HepG2 (cell line): ENCODE measurements around the gene AQP6. TPM values are rescaled to one million over a fixed set of nuclear protein-coding genes. Genes with fewer than 3 reads are reported as not detected.

Experiments
- ATAC-seq: fragments of 200-7000 bp; cut with Tn5 transposase; 3 replicates; pipeline ENCODE4 v1.9.1; 2020; ENCODE audit warnings: mild to moderate bottlenecking, moderate library complexity
- BruUV-seq: library from RNA; stranded (reverse); fragments of 400-500 nt; replicated peaks from 2 replicates; lab custom pipeline; 2021; lab: Mats Ljungman, UMichigan
- CTCF ChIA-PET: fragments of 300-600 bp; formaldehyde crosslinking; extraction: SDS; loops from one replicate; lab custom pipeline; 2021; ENCODE audit warnings: low total read pairs, inconsistent platforms, low intra/inter-chr PET ratio; lab: Yijun Ruan, JAX
- POLR2A ChIA-PET: fragments of 350-600 bp; sonication (Branson Sonifier 250); formaldehyde crosslinking; loops from one replicate; lab custom pipeline; 2020; ENCODE audit warnings: antibody characterized with exemption, inconsistent platforms; lab: Yijun Ruan, JAX
- DNase-seq: peaks from one replicate; pipeline ENCODE4 v3.0.0-alpha.2; 2015; ENCODE audit warnings: low spot score
- FAIRE-seq: peaks from 3 replicates; lab custom pipeline; 2011; peaks lifted over from hg19 to GRCh38; lab: Jason Lieb, UNC
- H2AFZ ChIP-seq: one replicate; pipeline ENCODE4 v1.6.1; 2011; ENCODE audit warnings: low read length, inconsistent platforms
- H3K27ac ChIP-seq: fragments of 300-600 bp; 3 replicates; pipeline ENCODE4 v1.8.0; 2011; ENCODE audit warnings: mixed run types, mild to moderate bottlenecking, mixed read lengths, low read length, inconsistent platforms; ENCODE audit not compliant: insufficient read depth; ENCODE audit errors: extremely low read length
- H3K27me3 ChIP-seq, 2 experiments: fragments of 200-600 bp in 1 of 2; 2 replicates in 1 of 2; 3 replicates in 1 of 2; pipeline versions ENCODE4 v1.6.0 to v1.8.0; 2011; ENCODE audit warnings: low read length in 2 of 2, mild to moderate bottlenecking in 2 of 2, moderate library complexity in 2 of 2, inconsistent platforms in 1 of 2; ENCODE audit not compliant: insufficient read depth in 2 of 2, control insufficient read depth in 1 of 2
- H3K36me3 ChIP-seq, 2 experiments: fragments of 200-600 bp in 1 of 2; replicated peaks in 1 of 2; 2 replicates in 1 of 2; 3 replicates in 1 of 2; pipeline versions ENCODE4 v1.5.1 to v1.8.0; 2011; ENCODE audit warnings: low read length in 2 of 2, inconsistent platforms in 1 of 2; ENCODE audit not compliant: insufficient read depth in 2 of 2, control insufficient read depth in 1 of 2
- H3K4me1 ChIP-seq: 2 replicates; pipeline ENCODE4 v1.5.1; 2012; ENCODE audit warnings: low read length, inconsistent platforms; ENCODE audit not compliant: insufficient read depth
- H3K4me2 ChIP-seq: 2 replicates; pipeline ENCODE4 v1.6.0; 2011; ENCODE audit warnings: low read depth, low read length, inconsistent platforms
- H3K4me3 ChIP-seq, 3 experiments: fragments of 200-600 bp in 1 of 3; sonication (generic), shearing (Covaris generic) in 1 of 3; replicated peaks in 1 of 3; 2 replicates each; pipeline ENCODE4 v1.5.1; 2011 to 2016; ENCODE audit warnings: low read length in 3 of 3, inconsistent platforms in 2 of 3, low read depth in 2 of 3, mild to moderate bottlenecking in 2 of 3, control low read depth in 1 of 3, mixed read lengths in 1 of 3; ENCODE audit not compliant: insufficient read depth in 1 of 3
- H3K79me2 ChIP-seq: one replicate; pipeline ENCODE4 v1.6.1; 2011; ENCODE audit warnings: low read length, inconsistent platforms; ENCODE audit not compliant: insufficient read depth
- H3K9ac ChIP-seq: 2 replicates; pipeline ENCODE4 v1.6.0; 2011; ENCODE audit warnings: mild to moderate bottlenecking, low read depth, low read length, inconsistent platforms; ENCODE audit not compliant: insufficient read depth
- H3K9me3 ChIP-seq: 2 replicates; pipeline ENCODE4 v1.5.1; 2012; ENCODE audit warnings: mild to moderate bottlenecking, low read length
- H4K20me1 ChIP-seq: 2 replicates; pipeline ENCODE4 v1.6.0; 2011; ENCODE audit warnings: inconsistent platforms, mild to moderate bottlenecking, low read length, moderate library complexity; ENCODE audit not compliant: insufficient read depth
- HNRNPLL ChIP-seq: fragments of 200-400 bp; formaldehyde crosslinking; IDR thresholded peaks from 2 replicates; pipeline ENCODE4 v1.6.1; 2017; ENCODE audit warnings: mild to moderate bottlenecking, low read depth, low read length; ENCODE audit not compliant: poor library complexity, severe bottlenecking
- MNT ChIP-seq: fragments of 450-650 bp; IDR thresholded peaks from 2 replicates; pipeline ENCODE4 v1.6.1; 2016
- NFE2L1 ChIP-seq: sonication (generic); formaldehyde crosslinking; IDR thresholded peaks from 2 replicates; pipeline ENCODE4 v1.4.0; 2020; ENCODE audit warnings: missing genetic modification reagents, mild to moderate bottlenecking, borderline replicate concordance
- RFX3 ChIP-seq: IDR thresholded peaks from 2 replicates; pipeline ENCODE4 v1.6.1; 2016; ENCODE audit warnings: missing biosample characterization, missing genetic modification reagents
- SOX13 ChIP-seq, 3 experiments: fragments of 450-650 bp in 1 of 3; sonication (generic) in 1 of 3; formaldehyde crosslinking in 1 of 3; IDR thresholded peaks in 2 of 3; conservative IDR thresholded peaks in 1 of 3; 2 replicates each; pipeline versions ENCODE4 v1.5.0 to v1.6.1; 2016 to 2020; ENCODE audit warnings: antibody characterized with exemption in 1 of 3, mild to moderate bottlenecking in 1 of 3, missing compliant biosample characterization in 1 of 3, missing genetic modification reagents in 1 of 3, moderate library complexity in 1 of 3
- ZMYM4 ChIP-seq: sonication (generic); formaldehyde crosslinking; IDR thresholded peaks from 2 replicates; pipeline ENCODE4 v1.8.1; 2023; ENCODE audit warnings: mild to moderate bottlenecking, missing genetic modification reagents
- ZNF224 ChIP-seq: sonication (generic); formaldehyde crosslinking; IDR thresholded peaks from 2 replicates; pipeline ENCODE4 v1.5.0; 2020; ENCODE audit warnings: mild to moderate bottlenecking, missing genetic modification reagents
- ZNF709 ChIP-seq: sonication (generic); formaldehyde crosslinking; IDR thresholded peaks from 2 replicates; pipeline ENCODE4 v1.5.0; 2020; ENCODE audit warnings: mild to moderate bottlenecking, missing genetic modification reagents
- WGBS: methylation state at CpG from one replicate; pipeline ENCODE4 v1.1.6; 2017; ENCODE audit warnings: low lambda C conversion rate; 5-methylcytosine and 5-hydroxymethylcytosine counted together
- in situ Hi-C: cut with HindIII; loops from 2 replicates; pipeline ENCODE4 v1.10.0; 2017; ENCODE audit warnings: low pct_unique_long_range_greater_than_20kb; ENCODE audit not compliant: extremely low pct_ligation_motif_present
- intact Hi-C: fragments of 100-400 bp; cut with micrococcal nuclease; formaldehyde crosslinking; loops from one replicate; pipeline ENCODE4 v1.10.0; 2022; ENCODE audit not compliant: unreplicated experiment
- polyA plus RNA-seq, 8 experiments: library from polyadenylated mRNA; depleted of rRNA in 3 of 8; stranded (reverse) in 7 of 8; unstranded in 1 of 8; fragments of >200 nt; fragmentation: Illumina TruSeq in 4 of 8; extraction: Trizol in 4 of 8; gene quantifications; 2 replicates each; pipeline versions ENCODE4 v1.2.1 to v1.2.3, GENCODE V29; 2011 to 2016; ENCODE audit warnings: low read depth in 4 of 8, missing spikeins in 1 of 8, mixed read lengths in 1 of 8; ENCODE audit not compliant: insufficient read depth in 1 of 8
- total RNA-seq, 5 experiments: library from RNA; depleted of rRNA; stranded (reverse); fragments of >200 nt; fragmentation: Illumina TruSeq; extraction: Trizol; gene quantifications; 2 replicates each; pipeline ENCODE4 v1.2.3, GENCODE V29; 2016; ENCODE audit warnings: low read depth in 1 of 5

The AQP6 gene
- total and polyA plus RNA-seq, 2 of the 13 experiments (the other 11 are each of a cell fraction or from before 2014, with no cell fraction given): 0.32 to 1.3 TPM

- WGBS: 12% methylated on average over 13 of the region's 16 CpGs
- in situ Hi-C loops: no loop called here
- Histone ChIP-seq H3K9me3 (no peaks in the 10 kb centered on the region), H3K4me3 (no peak overlapping the region; a peak in 1 of 6 replicates), H3K4me2 (peak overlapping the region; percentile 91), H3K9ac (no peak overlapping the region), H3K36me3 (no peaks in the 10 kb centered on the region), H3K4me1 (peaks cover 50% of the 10 kb centered on the region), H3K27me3 (peaks cover 5 to 59% of the 10 kb centered on the region in 2 experiments), H2AFZ (no peak overlapping the region), H3K27ac (no peak overlapping the region), H4K20me1 (no peaks in the 10 kb centered on the region), H3K79me2 (no peaks in the 10 kb centered on the region)
- intact Hi-C loops: loop anchor here (1.0 kb wide), 4 partner anchors 15 to 104 kb away; no protein-coding TSS in a partner anchor
- peak; percentile 1 for ATAC-seq
- BruUV-seq: no TSS peak
- ChIA-PET POLR2A (interaction anchor here (1.2 to 3.0 kb wide), 2 partner anchors 13 to 201 kb away, joined by 3 to 24 read pairs; partner anchors contain the start of gene CERS5), CTCF (interaction anchor here (0.7 to 3.9 kb wide), 6 partner anchors 21 to 108 kb away, joined by 3 to 65 read pairs (median 4); partner anchors contain the start of gene ASIC1)
- FAIRE-seq: no peak
- no peak for DNase-seq
- TF ChIP-seq MNT (peak; percentile 28; the same call in 1 of the 2 replicates), SOX13 (IDR thresholded peaks at IDR 0.05) (no peak), SOX13 (CRISPR knock-in tag; conservative IDR thresholded peaks at IDR 0.05 in 1 of 2, IDR thresholded peaks at IDR 0.05 in 1 of 2) (no peak), NFE2L1 (CRISPR knock-in tag) (0 out of 2 replicates have a peak, but pooled peaks have one; percentile 4), ZMYM4 (CRISPR knock-in tag) (0 out of 2 replicates have a peak, but pooled peaks have one; percentile 6), HNRNPLL (peak; percentile 1), ZNF709 (CRISPR knock-in tag) (0 out of 2 replicates have a peak, but pooled peaks have one; percentile 3), RFX3 (CRISPR knock-in tag) (no peak), ZNF224 (0 out of 2 replicates have a peak, but pooled peaks have one; percentile 18)
Measured at GRCh38 chr12:49966511-49967041, 6.2 kb upstream of the AQP6 start.
